K562 (cell line): ENCODE measurements around the gene CACNG6. TPM values are rescaled to one million over a fixed set of nuclear protein-coding genes. Genes with fewer than 3 reads are reported as not detected.

Experiments
- ATAC-seq: fragments of 200-7000 bp; cut with Tn5 transposase; 3 replicates; pipeline ENCODE4 v1.9.1; 2020; ENCODE audit warnings: moderate library complexity
- BruUV-seq: library from RNA; stranded (reverse); fragments of 400-500 nt; replicated peaks from 2 replicates; lab custom pipeline; 2021; lab: Mats Ljungman, UMichigan
- CTCF ChIA-PET: fragments of 300-600 bp; formaldehyde crosslinking; extraction: SDS; loops from one replicate; lab custom pipeline; 2021; ENCODE audit warnings: low intra/inter-chr PET ratio; lab: Yijun Ruan, JAX
- POLR2A ChIA-PET: fragments of 300-600, 350-650 bp; sonication (Branson Sonifier 250); formaldehyde crosslinking; extraction: SDS; loops from one replicate; lab custom pipeline; 2021; ENCODE audit warnings: antibody characterized with exemption, inconsistent platforms; lab: Yijun Ruan, JAX
- DNase-seq, 4 experiments: peaks; one replicate each; pipeline versions ENCODE4 v3.0.0 to v3.0.0-alpha.2; 2011 to 2018; ENCODE audit warnings: low spot score in 3 of 4, mixed read lengths in 3 of 4; ENCODE audit errors: extremely low read depth in 1 of 4
- FAIRE-seq: peaks from 2 replicates; lab custom pipeline; 2011; peaks lifted over from hg19 to GRCh38; lab: Jason Lieb, UNC
- H2AFZ ChIP-seq: 2 replicates; pipeline ENCODE4 v1.6.0; 2011; ENCODE audit warnings: low read depth, low read length, control low read depth, inconsistent platforms
- H3K27ac ChIP-seq: fragments of 200-600 bp; 3 replicates; pipeline ENCODE4 v1.8.0; 2011; ENCODE audit warnings: low read depth, mild to moderate bottlenecking, control low read depth, inconsistent platforms, low read length, moderate library complexity, mixed read lengths; ENCODE audit errors: extremely low read depth
- H3K27me3 ChIP-seq, 2 experiments: fragments of 300-600 bp in 1 of 2; 2 replicates in 1 of 2; 3 replicates in 1 of 2; pipeline versions ENCODE4 v1.6.0 to v1.8.0; 2011; ENCODE audit warnings: inconsistent platforms in 2 of 2, low read length in 2 of 2, mild to moderate bottlenecking in 1 of 2, mixed read lengths in 1 of 2, moderate library complexity in 1 of 2; ENCODE audit not compliant: control insufficient read depth in 2 of 2, insufficient read depth in 2 of 2
- H3K36me3 ChIP-seq: fragments of 300-600 bp; 3 replicates; pipeline ENCODE4 v1.8.0; 2011; ENCODE audit warnings: mild to moderate bottlenecking, low read length, inconsistent platforms; ENCODE audit not compliant: control insufficient read depth, insufficient read depth
- H3K4me1 ChIP-seq, 2 experiments: fragments of 200-600 bp in 1 of 2; replicated peaks in 1 of 2; 2 replicates in 1 of 2; 3 replicates in 1 of 2; pipeline versions ENCODE4 v1.5.1 to v1.8.0; 2011; ENCODE audit warnings: inconsistent platforms in 2 of 2, low read length in 2 of 2, mild to moderate bottlenecking in 1 of 2, mixed read lengths in 1 of 2, moderate library complexity in 1 of 2; ENCODE audit not compliant: control insufficient read depth in 2 of 2, insufficient read depth in 2 of 2
- H3K4me2 ChIP-seq: 2 replicates; pipeline ENCODE4 v1.6.1; 2011; ENCODE audit warnings: low read length, control low read depth, inconsistent platforms, mixed read lengths; ENCODE audit not compliant: insufficient read depth
- H3K4me3 ChIP-seq: fragments of 200-600 bp; sonication (generic), shearing (Covaris generic); 2 replicates; pipeline ENCODE4 v1.5.1; 2016; ENCODE audit warnings: control low read depth, inconsistent platforms
- H3K79me2 ChIP-seq: fragments of 200-600 bp; 3 replicates; pipeline ENCODE4 v1.8.0; 2011; ENCODE audit warnings: low read length, inconsistent platforms; ENCODE audit not compliant: control insufficient read depth, insufficient read depth
- H3K9ac ChIP-seq, 2 experiments: 2 replicates each; pipeline versions ENCODE4 v1.6.0 to v1.6.1; 2011; ENCODE audit warnings: low read depth in 2 of 2, low read length in 2 of 2, control low read depth in 1 of 2, inconsistent platforms in 1 of 2, mild to moderate bottlenecking in 1 of 2, mixed read lengths in 1 of 2; ENCODE audit not compliant: insufficient read depth in 1 of 2
- H3K9me1 ChIP-seq: one replicate; pipeline ENCODE4 v1.6.0; 2011; ENCODE audit warnings: inconsistent platforms, mild to moderate bottlenecking, low read length, moderate library complexity; ENCODE audit not compliant: control insufficient read depth, insufficient read depth
- H3K9me3 ChIP-seq: replicated peaks from 2 replicates; pipeline ENCODE4 v1.5.1; 2011; ENCODE audit warnings: low read depth, low read length, inconsistent platforms; ENCODE audit not compliant: control insufficient read depth, insufficient read depth
- H4K20me1 ChIP-seq: replicated peaks from 2 replicates; pipeline ENCODE4 v1.6.1; 2011; ENCODE audit warnings: low read length, inconsistent platforms, mixed read lengths; ENCODE audit not compliant: control insufficient read depth, insufficient read depth
- KDM2B ChIP-seq: fragments of 250-450 bp; sonication (Bioruptor Pico); IDR thresholded peaks from 2 replicates; pipeline ENCODE4 v1.8.0; 2021; ENCODE audit warnings: mild to moderate bottlenecking, moderate library complexity
- RBM25 ChIP-seq: fragments of 200-400 bp; formaldehyde crosslinking; IDR thresholded peaks from 2 replicates; pipeline ENCODE4 v1.6.1; 2018; ENCODE audit warnings: low read length, low read depth, moderate library complexity; ENCODE audit not compliant: severe bottlenecking
- ZNF280B ChIP-seq: fragments of 250-450 bp; sonication (Bioruptor Pico); IDR thresholded peaks from 2 replicates; pipeline ENCODE4 v1.5.1; 2021; ENCODE audit warnings: mild to moderate bottlenecking
- ZNF75A ChIP-seq: fragments of 450-650 bp; formaldehyde crosslinking; IDR thresholded peaks from 2 replicates; pipeline ENCODE4 v1.4.0; 2020; ENCODE audit warnings: mild to moderate bottlenecking
- WGBS: fragments of 100-300 bp; shearing (Covaris generic); methylation state at CpG from one replicate; pipeline ENCODE4 v1.1.6; 2016; ENCODE audit warnings: low coverage, mixed read lengths; ENCODE audit not compliant: insufficient coverage; ENCODE audit errors: missing lambda C conversion rate; 5-methylcytosine and 5-hydroxymethylcytosine counted together
- in situ Hi-C: fragments of 300-500 bp; cut with MboI; formaldehyde crosslinking; loops from 4 replicates; pipeline ENCODE4 v1.15.0; 2018; ENCODE audit warnings: inconsistent platforms, mixed read lengths
- intact Hi-C: fragments of 100-400 bp; cut with micrococcal nuclease; formaldehyde crosslinking; loops from 2 replicates; pipeline ENCODE4 v1.14.2; 2022
- polyA plus RNA-seq, 8 experiments: library from polyadenylated mRNA; depleted of rRNA in 4 of 8; stranded (reverse) in 5 of 8; unstranded in 3 of 8; fragments of >200 nt; fragmentation: Nextera tagmentation in 2 of 8; fragmentation: Illumina TruSeq in 1 of 8; extraction: Ambion mirVana in 2 of 8; extraction: Trizol in 1 of 8; gene quantifications; 2 replicates each; pipeline versions ENCODE4 v1.2.1 to v1.2.3, GENCODE V29; 2011 to 2014; ENCODE audit warnings: inconsistent platforms in 1 of 8, missing spikeins in 1 of 8
- total RNA-seq, 7 experiments: library from RNA; depleted of rRNA in 6 of 7; stranded (reverse); fragments of >200 nt in 6 of 7; fragmentation: Illumina TruSeq in 2 of 7; extraction: Trizol in 2 of 7; gene quantifications; 2 replicates each; pipeline versions ENCODE4 v1.2.1 to v1.2.3, GENCODE V29; 2011 to 2021; ENCODE audit warnings: low replicate concordance in 1 of 7

Gene CACNG6
- total and polyA plus RNA-seq, 9 of the 15 experiments (the other 6 are each of a cell fraction or from before 2014, with no cell fraction given), result not detected

- in situ Hi-C loops, result no loop called here
- no peak for FAIRE-seq
- Histone ChIP-seq H3K9me3 (no peaks in the 10 kb centered on the region), H3K27me3 (peaks cover 10 to 31% of the 10 kb centered on the region in 2 experiments; a peak in 3 of 5 replicates), H2AFZ (no peak overlapping the region), H3K9ac (no peak overlapping the region), H3K4me3 (no peak overlapping the region), H3K4me2 (no peak overlapping the region), H3K79me2 (no peaks in the 10 kb centered on the region), H4K20me1 (no peaks in the 10 kb centered on the region; the same call in 1 of the 2 replicates), H3K27ac (no peak overlapping the region), H3K9me1 (no peaks in the 10 kb centered on the region), H3K36me3 (no peaks in the 10 kb centered on the region), H3K4me1 (peaks cover 0 to 13% of the 10 kb centered on the region in 2 experiments; a peak in 2 of 5 replicates)
- DNase-seq, result no peak
- intact Hi-C loops, result no loop called here
- BruUV-seq, result no TSS peak
- POLR2A ChIA-PET, result interaction anchor here (0.6 kb wide), 1 partner anchor 93 kb away, joined by 3 read pairs; no protein-coding TSS in a partner anchor
- ATAC-seq, result no peak
- CTCF ChIA-PET, result no interaction called here
- WGBS, result 0% methylated on average over 4 of the region's 4 CpGs
- no peak for TF ChIP-seq ZNF280B
- no peak for TF ChIP-seq KDM2B
- peak; percentile 63 for TF ChIP-seq RBM25
- no peak for TF ChIP-seq ZNF75A (CRISPR knock-in tag)
These were observed 46.5 kb upstream of the CACNG6 start for GRCh38 chr19:53944933-53945332.
